Measurements from ENCODE around the gene KSR1. TPM values are rescaled to one million over a fixed set of nuclear protein-coding genes. Genes with fewer than 3 reads are reported as not detected.

KSR1 gene
- total RNA-seq, 6 experiments from 2014 or later: 1.9 to 4.9 (median 3.6) TPM

GRCh38 chr17:27473748-27474609 is 17.7 kb downstream of the KSR1 start:
- H3K4me3 Mint-ChIP-seq: no peak overlapping the region
- no peaks in the 10 kb centered on the region for H3K36me3 Mint-ChIP-seq (ENCODE audit: low read depth)
- peaks cover 12% of the 10 kb centered on the region for H3K27me3 Mint-ChIP-seq (ENCODE audit: insufficient read depth)
- H3K9me3 Mint-ChIP-seq: no peaks in the 10 kb centered on the region
- no peak overlapping the region for H3K27ac Mint-ChIP-seq
- H3K4me1 Mint-ChIP-seq (ENCODE audit: low read depth): peaks cover 19% of the 10 kb centered on the region
- TF ChIP-seq, protein P1, sequence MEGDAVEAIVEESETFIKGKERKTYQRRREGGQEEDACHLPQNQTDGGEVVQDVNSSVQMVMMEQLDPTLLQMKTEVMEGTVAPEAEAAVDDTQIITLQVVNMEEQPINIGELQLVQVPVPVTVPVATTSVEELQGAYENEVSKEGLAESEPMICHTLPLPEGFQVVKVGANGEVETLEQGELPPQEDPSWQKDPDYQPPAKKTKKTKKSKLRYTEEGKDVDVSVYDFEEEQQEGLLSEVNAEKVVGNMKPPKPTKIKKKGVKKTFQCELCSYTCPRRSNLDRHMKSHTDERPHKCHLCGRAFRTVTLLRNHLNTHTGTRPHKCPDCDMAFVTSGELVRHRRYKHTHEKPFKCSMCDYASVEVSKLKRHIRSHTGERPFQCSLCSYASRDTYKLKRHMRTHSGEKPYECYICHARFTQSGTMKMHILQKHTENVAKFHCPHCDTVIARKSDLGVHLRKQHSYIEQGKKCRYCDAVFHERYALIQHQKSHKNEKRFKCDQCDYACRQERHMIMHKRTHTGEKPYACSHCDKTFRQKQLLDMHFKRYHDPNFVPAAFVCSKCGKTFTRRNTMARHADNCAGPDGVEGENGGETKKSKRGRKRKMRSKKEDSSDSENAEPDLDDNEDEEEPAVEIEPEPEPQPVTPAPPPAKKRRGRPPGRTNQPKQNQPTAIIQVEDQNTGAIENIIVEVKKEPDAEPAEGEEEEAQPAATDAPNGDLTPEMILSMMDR (IDR thresholded peaks at IDR 0.05): no peak
- no peak for DNase-seq

- Mint-ChIP-seq H3K4me3 (no peak overlapping the region), H3K36me3 (ENCODE audit: low read depth) (no peaks in the 10 kb centered on the region), H3K9me3 (no peaks in the 10 kb centered on the region), H3K27ac (no peak overlapping the region), H3K27me3 (ENCODE audit: insufficient read depth) (peaks cover 7% of the 10 kb centered on the region), H3K4me1 (ENCODE audit: low read depth) (peaks cover 19% of the 10 kb centered on the region)
- DNase-seq: no peak
- TF ChIP-seq, protein P1 (IDR thresholded peaks at IDR 0.05): no peak
Measured at GRCh38 chr17:27475070-27475673, 18.9 kb downstream of the KSR1 start.

- no peak for DNase-seq
- peaks cover 15% of the 10 kb centered on the region for H3K4me1 Mint-ChIP-seq (ENCODE audit: low read depth)
- no peak overlapping the region for H3K4me3 Mint-ChIP-seq
- no peaks in the 10 kb centered on the region for H3K36me3 Mint-ChIP-seq (ENCODE audit: low read depth)
- TF ChIP-seq, protein P1 (IDR thresholded peaks at IDR 0.05): no peak
- no peaks in the 10 kb centered on the region for H3K9me3 Mint-ChIP-seq
- peaks cover 5% of the 10 kb centered on the region for H3K27me3 Mint-ChIP-seq (ENCODE audit: insufficient read depth)
- no peak overlapping the region for H3K27ac Mint-ChIP-seq
Measured at GRCh38 chr17:27475981-27476895, 20.0 kb downstream of the KSR1 start.

DNA sequence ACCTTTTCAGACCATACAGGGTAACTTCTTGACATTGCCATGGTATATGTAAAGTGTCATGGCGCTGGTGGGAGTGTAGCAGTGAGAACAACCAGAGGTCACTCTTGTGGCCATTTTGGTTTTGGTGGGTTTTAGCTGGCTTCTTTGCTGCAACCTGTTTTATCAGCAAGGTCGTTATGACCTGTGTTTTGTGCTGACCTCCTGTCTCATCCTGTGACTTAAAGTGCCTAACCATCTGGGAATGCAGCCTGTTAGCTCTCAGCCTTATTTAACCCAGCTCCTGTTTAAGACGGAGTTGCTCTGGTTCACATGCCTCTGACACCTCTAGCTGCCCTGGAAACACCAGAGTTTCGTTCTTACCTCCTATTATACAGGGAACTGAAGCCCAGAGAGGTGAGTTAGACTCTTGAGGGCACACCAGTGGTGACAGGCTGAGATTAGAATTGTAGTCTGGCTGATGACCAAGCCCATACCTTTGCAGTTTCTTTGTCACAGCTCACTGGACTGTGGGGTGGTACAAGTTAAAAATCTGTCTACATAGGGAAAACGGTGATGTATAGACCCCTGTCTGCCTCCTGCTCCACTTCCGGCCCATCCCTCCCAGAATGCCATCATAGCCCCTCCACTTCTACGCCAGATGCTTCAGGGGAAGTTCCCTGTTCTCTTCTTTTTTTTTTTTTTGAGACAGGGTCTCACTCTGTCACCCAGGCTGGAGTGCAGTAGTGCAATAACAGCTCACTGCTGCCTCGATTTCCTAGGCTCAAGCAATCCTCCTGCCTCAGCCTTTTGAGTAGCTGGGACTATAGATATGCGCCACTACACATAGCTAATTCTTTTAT is 21.0 kb downstream of the KSR1 start:
- Mint-ChIP-seq H3K4me3 (no peak overlapping the region), H3K27me3 (ENCODE audit: insufficient read depth) (peaks cover 5% of the 10 kb centered on the region), H3K36me3 (ENCODE audit: low read depth) (no peaks in the 10 kb centered on the region), H3K27ac (no peak overlapping the region), H3K9me3 (no peaks in the 10 kb centered on the region), H3K4me1 (ENCODE audit: low read depth) (peaks cover 7% of the 10 kb centered on the region)
- TF ChIP-seq, protein P1 (IDR thresholded peaks at IDR 0.05): no peak
- DNase-seq: no peak
